ENCODE measurements around the gene FAF2. TPM values are rescaled to one million over a fixed set of nuclear protein-coding genes. Genes with fewer than 3 reads are reported as not detected.

The FAF2 gene
- total RNA-seq, 2 donors from 2014 or later = 36.0 to 37.0 TPM

DNA sequence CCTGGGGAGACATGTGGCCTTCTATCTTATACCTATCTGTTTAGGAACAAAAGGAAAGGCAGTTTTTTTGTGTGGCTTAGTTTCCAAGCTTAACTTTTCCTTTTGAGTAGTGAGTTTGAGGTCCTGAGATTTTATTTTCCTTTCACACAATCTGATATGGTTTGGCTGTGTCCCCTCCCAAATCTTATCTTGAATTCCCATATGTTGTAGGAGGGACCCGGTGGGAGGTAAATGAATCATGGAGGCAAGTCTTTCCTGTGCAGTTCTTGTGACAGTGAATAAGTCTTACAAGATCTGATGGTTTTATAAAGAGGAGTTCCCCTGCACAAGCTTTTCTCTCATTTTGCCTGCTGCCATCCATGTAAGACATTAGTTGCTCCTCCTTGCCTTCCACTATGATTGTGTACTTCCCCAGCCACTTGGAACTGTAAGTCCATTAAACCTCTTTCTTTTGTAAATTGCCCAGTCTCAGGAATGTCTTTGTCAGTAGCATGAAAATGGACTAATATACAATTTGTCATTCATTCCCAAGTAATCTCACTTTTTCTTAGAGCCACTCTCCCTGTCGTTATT is 27.1 kb upstream of the FAF2 start:
- H3K36me3 ChIP-seq = no peaks in the 10 kb centered on the region
- no peak for DNase-seq
- no peaks in the 10 kb centered on the region for H3K9me3 ChIP-seq
- TF ChIP-seq, protein P1, sequence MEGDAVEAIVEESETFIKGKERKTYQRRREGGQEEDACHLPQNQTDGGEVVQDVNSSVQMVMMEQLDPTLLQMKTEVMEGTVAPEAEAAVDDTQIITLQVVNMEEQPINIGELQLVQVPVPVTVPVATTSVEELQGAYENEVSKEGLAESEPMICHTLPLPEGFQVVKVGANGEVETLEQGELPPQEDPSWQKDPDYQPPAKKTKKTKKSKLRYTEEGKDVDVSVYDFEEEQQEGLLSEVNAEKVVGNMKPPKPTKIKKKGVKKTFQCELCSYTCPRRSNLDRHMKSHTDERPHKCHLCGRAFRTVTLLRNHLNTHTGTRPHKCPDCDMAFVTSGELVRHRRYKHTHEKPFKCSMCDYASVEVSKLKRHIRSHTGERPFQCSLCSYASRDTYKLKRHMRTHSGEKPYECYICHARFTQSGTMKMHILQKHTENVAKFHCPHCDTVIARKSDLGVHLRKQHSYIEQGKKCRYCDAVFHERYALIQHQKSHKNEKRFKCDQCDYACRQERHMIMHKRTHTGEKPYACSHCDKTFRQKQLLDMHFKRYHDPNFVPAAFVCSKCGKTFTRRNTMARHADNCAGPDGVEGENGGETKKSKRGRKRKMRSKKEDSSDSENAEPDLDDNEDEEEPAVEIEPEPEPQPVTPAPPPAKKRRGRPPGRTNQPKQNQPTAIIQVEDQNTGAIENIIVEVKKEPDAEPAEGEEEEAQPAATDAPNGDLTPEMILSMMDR (IDR thresholded peaks at IDR 0.05) = no peak
- no peak overlapping the region for H3K9ac ChIP-seq (ENCODE audit: low read depth in 2 of 2, low read length in 2 of 2)
- H3K4me3 ChIP-seq = no peak overlapping the region
- no peaks in the 10 kb centered on the region for H3K27me3 ChIP-seq
- intact Hi-C loops (cut with DNase I) = no loop called here
- no peaks in the 10 kb centered on the region for H3K4me1 ChIP-seq
- H3K27ac ChIP-seq = no peak overlapping the region

DNA sequence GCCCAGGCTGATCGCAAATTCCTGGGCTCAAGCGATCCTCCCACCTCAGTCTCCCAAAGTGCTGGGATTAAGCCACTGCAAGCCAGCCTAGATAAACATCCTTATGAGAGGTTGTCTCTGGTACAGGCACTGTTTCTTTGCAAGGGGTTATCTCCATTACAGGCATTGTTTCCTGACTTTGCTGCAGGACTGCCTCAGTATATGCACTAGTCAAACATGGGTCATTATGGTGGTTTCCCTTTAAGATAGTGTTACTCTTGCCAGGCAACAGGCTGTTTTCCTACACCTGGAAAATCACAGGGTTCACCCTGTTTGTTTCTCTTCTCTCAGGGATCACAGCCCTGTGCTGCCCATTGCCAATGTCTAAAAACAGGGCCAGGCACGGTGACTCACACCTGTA is 24.0 kb upstream of the FAF2 start:
- no peak for DNase-seq
- Histone ChIP-seq H3K4me1 (no peaks in the 10 kb centered on the region), H3K27me3 (no peaks in the 10 kb centered on the region), H3K9me3 (no peaks in the 10 kb centered on the region), H3K36me3 (no peaks in the 10 kb centered on the region), H3K4me3 (no peak overlapping the region), H3K9ac (ENCODE audit: low read depth in 2 of 2, low read length in 2 of 2) (no peak overlapping the region), H3K27ac (peak overlapping the region; percentile 38)
- intact Hi-C loops (cut with DNase I) = no loop called here
- TF ChIP-seq, protein P1 (IDR thresholded peaks at IDR 0.05) = no peak

DNA sequence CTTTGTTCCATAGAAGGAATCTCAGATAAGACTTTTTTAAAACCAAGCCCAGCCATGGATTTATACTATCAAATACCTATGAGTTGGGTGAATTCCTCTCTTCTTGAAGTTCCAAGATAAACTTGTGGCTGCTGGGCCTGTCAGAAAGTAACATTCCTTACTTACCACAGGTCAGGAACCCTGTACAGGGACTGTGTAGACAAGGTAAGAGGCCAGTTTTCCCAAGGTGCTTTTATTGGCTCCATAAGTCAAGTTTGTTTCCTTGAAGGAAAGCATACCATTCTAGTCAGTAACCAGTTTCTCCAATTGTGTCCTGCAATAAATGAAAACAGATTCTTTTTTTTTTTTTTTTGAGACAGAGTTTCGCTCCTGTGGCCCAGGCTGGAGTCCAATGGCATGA is 23.0 kb upstream of the FAF2 start:
- intact Hi-C loops (cut with DNase I) = no loop called here
- Histone ChIP-seq H3K4me1 (no peaks in the 10 kb centered on the region), H3K27me3 (no peaks in the 10 kb centered on the region), H3K27ac (peak overlapping the region; percentile 38), H3K4me3 (no peak overlapping the region), H3K36me3 (no peaks in the 10 kb centered on the region), H3K9ac (ENCODE audit: low read depth in 2 of 2, low read length in 2 of 2) (no peak overlapping the region), H3K9me3 (no peaks in the 10 kb centered on the region)
- TF ChIP-seq, protein P1 (IDR thresholded peaks at IDR 0.05) = no peak
- DNase-seq = no peak

DNA sequence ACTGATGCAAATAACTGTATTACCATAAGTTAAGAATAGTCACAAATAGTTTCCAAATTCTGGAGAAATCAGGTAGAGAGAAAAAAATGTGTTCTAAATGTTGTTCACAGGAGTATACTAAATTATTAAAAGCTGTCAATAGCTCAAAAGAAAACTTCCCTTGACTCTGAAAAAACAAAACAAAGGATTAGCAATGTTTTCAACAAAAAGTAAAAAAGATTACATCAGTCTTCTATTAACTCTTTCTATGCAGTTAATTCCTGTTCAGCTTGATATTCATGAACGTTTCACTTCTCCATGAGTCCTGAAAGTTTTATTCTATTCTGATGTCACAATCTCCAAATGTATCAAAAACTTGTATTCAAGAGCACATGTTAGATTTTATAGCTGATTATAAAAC is 22.4 kb upstream of the FAF2 start:
- intact Hi-C loops (cut with DNase I) = no loop called here
- H3K9me3 ChIP-seq = no peaks in the 10 kb centered on the region
- no peak for DNase-seq
- no peaks in the 10 kb centered on the region for H3K36me3 ChIP-seq
- H3K27ac ChIP-seq = peak overlapping the region; percentile 38
- H3K9ac ChIP-seq (ENCODE audit: low read depth in 2 of 2, low read length in 2 of 2) = no peak overlapping the region
- TF ChIP-seq, protein P1 (IDR thresholded peaks at IDR 0.05) = no peak
- no peaks in the 10 kb centered on the region for H3K4me1 ChIP-seq
- no peaks in the 10 kb centered on the region for H3K27me3 ChIP-seq
- no peak overlapping the region for H3K4me3 ChIP-seq

DNA sequence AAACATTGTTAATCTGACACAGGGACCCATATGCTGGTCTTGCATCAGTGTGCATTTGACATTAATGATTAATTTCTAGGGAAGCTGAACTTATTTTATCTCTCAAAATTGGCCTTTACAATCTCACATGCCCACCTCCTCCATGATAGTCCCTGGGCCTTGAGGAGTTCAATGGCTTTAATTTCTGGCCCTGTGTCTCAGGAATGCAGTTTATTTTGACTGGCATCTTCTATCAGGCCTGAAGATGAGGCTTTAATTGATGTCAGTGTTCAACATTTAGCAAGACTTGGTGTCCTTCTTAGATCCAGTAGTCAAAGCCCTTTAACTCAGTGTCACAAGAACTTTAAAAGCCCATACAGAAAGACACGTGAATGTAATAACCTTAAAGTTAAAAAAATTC is 21.3 kb upstream of the FAF2 start:
- intact Hi-C loops (cut with DNase I) = no loop called here
- no peaks in the 10 kb centered on the region for H3K9me3 ChIP-seq
- no peak overlapping the region for H3K4me3 ChIP-seq
- no peak overlapping the region for H3K27ac ChIP-seq
- no peaks in the 10 kb centered on the region for H3K4me1 ChIP-seq
- H3K27me3 ChIP-seq = no peaks in the 10 kb centered on the region
- no peaks in the 10 kb centered on the region for H3K36me3 ChIP-seq
- no peak for DNase-seq
- no peak overlapping the region for H3K9ac ChIP-seq (ENCODE audit: low read depth in 2 of 2, low read length in 2 of 2)
- TF ChIP-seq, protein P1 (IDR thresholded peaks at IDR 0.05) = no peak

Measured in colonic mucosa (tissue), 4 donors.